ENCODE measurements around the gene NFIC. TPM values are rescaled to one million over a fixed set of nuclear protein-coding genes. Genes with fewer than 3 reads are reported as not detected.

Gene NFIC
- total RNA-seq, 1 experiment from 2014 or later: 8.0 TPM

- no peak for DNase-seq
- Mint-ChIP-seq H3K36me3 (ENCODE audit: insufficient read depth in 1 of 3, low read depth in 3 of 3) (no peaks in the 10 kb centered on the region), H3K4me3 (no peak overlapping the region), H3K27me3 (ENCODE audit: low read depth) (peaks cover 46% of the 10 kb centered on the region), H3K4me1 (no peaks in the 10 kb centered on the region), H3K9me3 (no peaks in the 10 kb centered on the region; a peak in 2 of 5 replicates), H3K27ac (no peak overlapping the region)
- Histone ChIP-seq H2BK20ac (ENCODE audit: low read depth, low read length, poor library complexity, severe bottlenecking) (no peak overlapping the region), H3K79me1 (ENCODE audit: insufficient read depth, low read depth, low read length, poor library complexity, severe bottlenecking) (no peaks in the 10 kb centered on the region), H2AFZ (ENCODE audit: low read length) (no peak overlapping the region), H4K91ac (ENCODE audit: insufficient read length, low read depth, low read length) (no peak overlapping the region), H3K4me1 (ENCODE audit: insufficient read depth, low read length) (no peaks in the 10 kb centered on the region), H2BK15ac (ENCODE audit: low read depth, low read length) (no peak overlapping the region), H3K27me3 (ENCODE audit: insufficient read depth, low read length) (no peaks in the 10 kb centered on the region; the same call in 1 of the 2 replicates), H3K79me2 (ENCODE audit: insufficient read depth, low read length) (no peaks in the 10 kb centered on the region), H3K14ac (ENCODE audit: insufficient read depth, low read length) (no peak overlapping the region), H2BK5ac (ENCODE audit: insufficient read length, low read length) (no peak overlapping the region), H3K9me3 (ENCODE audit: control insufficient read depth, low read depth, low read length) (no peaks in the 10 kb centered on the region), H2BK12ac (ENCODE audit: insufficient read length, low read depth, low read length) (no peak overlapping the region), H3K9ac (ENCODE audit: extremely low read depth, insufficient read length, low read length) (no peak overlapping the region), H3K4ac (ENCODE audit: low read depth, low read length) (no peak overlapping the region), H2BK120ac (ENCODE audit: low read depth, low read length, poor library complexity, severe bottlenecking) (no peak overlapping the region), H4K5ac (ENCODE audit: insufficient read length, low read depth, low read length) (no peak overlapping the region), H3K56ac (ENCODE audit: insufficient read length, low read depth, low read length) (no peak overlapping the region), H3K27ac (ENCODE audit: insufficient read length, low read depth, low read length) (no peak overlapping the region), H4K8ac (replicated peaks; ENCODE audit: insufficient read length, low read depth, low read length) (no peak overlapping the region), H2AK5ac (ENCODE audit: insufficient read length, low read length) (no peak overlapping the region), H3T11ph (ENCODE audit: low read length) (no peak overlapping the region), H3K18ac (ENCODE audit: insufficient read length, low read depth, low read length) (no peak overlapping the region), H3K4me2 (ENCODE audit: insufficient read depth, insufficient read length, low read length) (no peak overlapping the region), H3K23me2 (ENCODE audit: insufficient read length, low read depth, low read length, poor library complexity, severe bottlenecking) (no peaks in the 10 kb centered on the region), H3K23ac (ENCODE audit: insufficient read length, low read depth, low read length) (no peak overlapping the region), H4K20me1 (ENCODE audit: control insufficient read depth, insufficient read depth, insufficient read length) (no peaks in the 10 kb centered on the region)
- no CpG with 5 or more reads among the region's 6 CpGs for WGBS (ENCODE audit: extremely low coverage, insufficient read length, low lambda C conversion rate)
- TF ChIP-seq, protein P1, sequence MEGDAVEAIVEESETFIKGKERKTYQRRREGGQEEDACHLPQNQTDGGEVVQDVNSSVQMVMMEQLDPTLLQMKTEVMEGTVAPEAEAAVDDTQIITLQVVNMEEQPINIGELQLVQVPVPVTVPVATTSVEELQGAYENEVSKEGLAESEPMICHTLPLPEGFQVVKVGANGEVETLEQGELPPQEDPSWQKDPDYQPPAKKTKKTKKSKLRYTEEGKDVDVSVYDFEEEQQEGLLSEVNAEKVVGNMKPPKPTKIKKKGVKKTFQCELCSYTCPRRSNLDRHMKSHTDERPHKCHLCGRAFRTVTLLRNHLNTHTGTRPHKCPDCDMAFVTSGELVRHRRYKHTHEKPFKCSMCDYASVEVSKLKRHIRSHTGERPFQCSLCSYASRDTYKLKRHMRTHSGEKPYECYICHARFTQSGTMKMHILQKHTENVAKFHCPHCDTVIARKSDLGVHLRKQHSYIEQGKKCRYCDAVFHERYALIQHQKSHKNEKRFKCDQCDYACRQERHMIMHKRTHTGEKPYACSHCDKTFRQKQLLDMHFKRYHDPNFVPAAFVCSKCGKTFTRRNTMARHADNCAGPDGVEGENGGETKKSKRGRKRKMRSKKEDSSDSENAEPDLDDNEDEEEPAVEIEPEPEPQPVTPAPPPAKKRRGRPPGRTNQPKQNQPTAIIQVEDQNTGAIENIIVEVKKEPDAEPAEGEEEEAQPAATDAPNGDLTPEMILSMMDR (conservative IDR thresholded peaks at IDR 0.05): no peak
Measured at GRCh38 chr19:3321696-3322095, 44.7 kb upstream of the NFIC start.
